ENCODE data around the gene SPCS2.

SPCS2 gene

DNA sequence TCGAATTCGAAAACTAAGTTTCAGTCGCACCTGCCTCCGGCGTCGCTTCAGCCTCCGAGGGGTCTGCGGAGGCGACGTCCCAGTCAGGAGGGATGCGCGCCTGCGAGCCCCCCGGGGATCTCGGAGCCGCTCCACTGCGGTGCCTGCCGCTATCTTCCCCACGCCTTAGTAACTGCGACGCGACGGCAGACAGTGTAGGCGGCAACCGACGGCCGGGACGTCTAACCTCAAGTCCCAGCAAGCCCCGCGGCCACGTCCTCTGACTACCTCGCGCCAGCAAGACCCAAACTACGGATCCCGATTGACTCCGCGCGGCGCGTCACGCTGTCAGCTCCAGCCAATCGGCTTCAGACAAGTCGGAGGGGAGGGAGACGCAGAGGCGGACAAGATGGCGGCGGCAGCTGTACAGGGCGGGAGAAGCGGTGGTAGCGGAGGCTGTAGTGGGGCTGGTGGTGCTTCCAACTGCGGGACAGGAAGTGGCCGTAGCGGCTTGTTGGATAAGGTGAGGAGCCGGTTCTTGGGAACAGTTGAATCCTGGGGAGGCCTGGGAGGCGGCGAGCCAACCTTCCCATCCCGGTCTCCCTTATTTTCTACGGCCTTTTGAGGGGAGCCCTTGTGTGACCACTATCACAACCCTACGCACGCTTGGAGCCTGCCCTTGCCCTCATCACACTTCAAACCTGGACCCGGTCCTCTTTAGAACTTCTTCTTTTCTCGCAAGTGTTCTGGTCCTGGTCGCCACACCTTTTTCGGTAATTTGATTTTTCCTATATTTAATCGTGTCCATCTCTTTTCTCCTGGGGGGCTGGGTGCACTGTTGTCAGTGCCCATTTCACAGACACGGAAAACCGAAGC, at the start of gene SPCS2, which contains the start of gene XRRA1:
Gene SPCS2, plus strand, starts transcription at position 369 of the 855 bp plus-strand sequence. Its CDS starts 20 bp downstream, at position 389.
Gene XRRA1, minus strand, starts transcription at position 194 of the 855 bp plus-strand sequence. CDS start 8,213 bp downstream, outside the sequence.
- peak; percentile 90 for DNase-seq

DNA sequence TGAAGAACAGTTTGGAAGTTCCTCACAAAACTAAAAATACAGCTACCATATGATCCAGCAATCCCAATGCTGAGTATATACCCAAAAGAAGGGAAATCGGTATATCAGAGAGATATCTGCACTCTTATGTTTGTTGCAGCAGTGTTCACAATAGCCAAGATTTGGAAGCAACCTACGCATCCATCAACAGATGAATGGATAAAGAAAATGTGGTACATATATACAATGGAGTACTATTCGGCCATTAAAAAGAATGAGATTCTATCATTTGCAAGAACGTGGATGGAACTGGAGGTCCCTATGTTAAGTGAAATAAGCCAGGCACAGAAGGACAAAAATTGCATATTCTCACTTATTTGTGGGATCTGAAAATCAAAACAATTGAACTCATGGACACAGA, 46.7 kb upstream of the SPCS2 start:
- no peak for DNase-seq

DNA sequence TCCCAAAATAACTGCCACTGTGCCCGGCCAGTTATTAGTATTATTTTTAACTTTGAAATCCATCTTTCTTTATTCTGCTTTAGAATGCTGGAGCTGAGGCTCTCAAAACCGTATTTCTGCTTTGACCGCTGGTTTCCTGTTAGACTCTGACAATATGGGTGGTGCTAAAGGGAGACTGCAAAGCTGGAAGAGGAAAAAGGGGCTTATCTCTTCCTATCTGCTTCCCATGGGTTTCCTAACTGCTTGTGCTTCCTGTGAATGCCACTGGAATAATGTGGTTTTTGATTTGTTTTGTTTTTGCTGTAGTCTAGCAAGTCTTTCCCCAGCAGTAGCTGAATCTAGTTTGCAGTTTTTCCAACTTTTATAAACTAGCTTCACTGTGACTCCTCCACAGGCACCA, 43.7 kb upstream of the SPCS2 start:
- DNase-seq: no peak

DNA sequence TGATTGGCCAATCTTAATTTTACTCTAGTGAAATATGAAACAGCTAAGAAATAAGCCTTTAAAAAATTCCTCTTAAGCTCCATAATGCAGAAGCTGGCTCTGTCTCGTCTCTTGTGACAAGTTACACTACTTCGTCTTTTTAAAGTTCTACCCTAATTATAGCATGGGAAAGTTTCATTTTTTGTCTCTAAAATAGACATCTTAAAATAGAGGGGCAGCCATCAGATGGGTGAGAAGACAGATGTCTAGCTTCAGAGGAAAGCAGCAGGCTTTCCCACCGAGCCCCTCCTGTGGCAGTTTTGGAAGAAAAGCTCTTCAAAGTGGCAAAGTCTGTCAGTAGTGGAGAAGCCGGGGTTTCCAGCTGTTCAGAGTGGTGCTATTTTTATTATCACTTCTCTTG, 39.7 kb upstream of the SPCS2 start:
- DNase-seq: no peak

DNA sequence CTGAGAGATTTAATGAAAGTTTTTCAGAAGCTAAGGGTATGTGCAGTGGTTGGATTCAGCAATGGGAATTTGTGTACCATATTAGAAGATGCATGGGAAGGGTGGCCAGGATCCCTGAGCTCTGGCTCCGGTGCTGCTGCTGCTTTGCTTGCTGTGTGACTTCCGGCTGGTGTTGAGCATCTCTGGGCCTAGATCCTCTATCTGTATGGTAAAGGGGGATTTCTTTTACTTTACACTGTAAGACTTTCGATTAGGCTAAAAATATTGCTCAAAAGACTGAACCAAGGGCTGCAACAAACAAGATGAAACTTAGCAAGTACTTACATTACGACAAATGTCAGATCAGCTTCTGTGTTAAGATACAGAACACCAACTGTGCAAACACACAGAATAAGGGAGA, 39.3 kb upstream of the SPCS2 start:
- no peak for DNase-seq

DNA sequence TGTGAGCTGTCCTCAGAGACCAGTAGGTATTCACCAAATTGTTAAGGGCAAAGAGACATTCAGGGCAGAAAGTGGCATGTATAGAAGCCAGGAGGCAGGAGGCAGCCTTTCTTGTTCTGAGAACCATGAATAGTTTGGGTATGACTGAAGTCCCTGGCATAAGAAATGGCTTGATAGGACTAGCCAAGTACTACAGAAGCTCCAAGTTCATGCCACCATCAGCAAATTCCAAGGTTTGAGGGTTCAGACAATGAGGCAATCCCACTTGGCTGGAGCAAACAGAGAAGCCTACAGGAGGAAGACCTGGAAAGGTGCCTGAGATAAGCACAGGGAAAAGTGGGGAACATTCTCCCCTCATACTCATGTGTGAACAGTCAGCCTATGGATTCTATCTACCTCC, 25.9 kb upstream of the SPCS2 start:
- no peak for DNase-seq

DNA sequence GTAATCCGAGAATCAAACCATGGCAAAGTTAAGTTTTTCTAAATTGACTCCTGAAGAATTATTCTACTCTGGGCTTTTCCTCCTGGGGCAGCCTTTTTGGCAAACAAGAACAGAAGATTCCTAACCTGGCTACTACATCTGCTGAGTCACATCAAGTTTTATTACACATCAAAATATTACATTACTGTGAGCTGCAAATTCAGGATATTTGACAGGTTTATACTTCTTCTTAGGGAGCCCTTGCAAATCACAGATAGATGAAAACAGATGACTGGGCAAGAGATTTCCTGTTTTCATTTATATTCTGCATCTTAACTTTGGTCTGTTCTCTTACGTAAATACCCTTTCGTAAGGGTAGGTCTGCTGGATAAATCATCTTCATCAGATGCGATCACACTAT, 23.8 kb upstream of the SPCS2 start:
- DNase-seq: no peak

DNA sequence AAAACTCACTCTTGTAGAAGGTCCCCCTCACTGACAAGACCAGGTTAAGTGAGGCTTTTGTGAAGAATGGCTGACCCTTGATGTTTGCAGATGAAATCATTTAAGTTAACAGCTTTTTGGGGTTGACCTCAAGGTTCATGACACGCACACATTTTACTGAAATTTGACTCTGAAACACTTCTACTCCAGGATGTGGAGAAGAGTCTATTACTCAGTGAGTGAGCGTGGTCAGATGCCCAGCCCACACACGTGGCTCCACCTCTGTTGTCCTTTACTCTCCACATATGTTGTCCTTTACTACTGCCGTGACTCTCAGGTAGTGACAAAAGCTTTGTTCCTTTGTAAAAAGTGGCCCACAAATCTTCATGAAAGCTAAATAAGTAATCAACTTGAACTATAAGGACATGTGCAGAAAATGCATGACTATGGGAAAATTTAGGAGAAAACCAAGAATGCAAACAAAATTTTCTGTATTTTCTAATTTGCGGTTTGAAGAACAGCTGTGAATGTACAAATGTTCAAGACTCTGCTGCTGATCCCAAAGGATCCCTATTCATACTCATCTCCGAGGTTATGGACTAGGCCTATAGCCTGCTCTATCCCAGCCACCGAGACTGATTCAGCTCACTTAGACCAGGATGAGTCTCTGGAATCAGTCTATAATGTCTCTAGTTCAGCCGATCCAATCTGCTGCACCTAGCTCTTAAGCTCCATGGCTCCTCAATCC, 22.6 kb upstream of the SPCS2 start:
- DNase-seq: no peak

DNA sequence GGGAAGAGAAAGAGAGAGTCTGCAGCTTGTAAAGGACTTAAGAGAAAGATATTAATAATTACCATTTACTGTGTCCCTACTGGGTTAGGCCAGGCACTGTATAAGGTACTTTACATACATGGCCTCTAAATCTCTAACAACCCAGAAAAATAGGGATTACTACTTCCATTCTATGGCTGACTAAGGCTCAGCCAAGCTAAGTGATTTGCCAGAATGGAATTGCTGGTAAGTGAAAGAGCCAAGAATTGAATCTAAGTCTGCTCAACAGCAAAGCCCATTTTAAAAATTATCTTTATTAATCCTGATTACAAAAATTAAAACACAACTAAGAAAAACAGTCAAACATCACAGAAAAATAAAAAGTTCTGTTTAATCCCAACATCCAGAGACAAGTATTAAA, 21.6 kb upstream of the SPCS2 start:
- no peak for DNase-seq

DNA sequence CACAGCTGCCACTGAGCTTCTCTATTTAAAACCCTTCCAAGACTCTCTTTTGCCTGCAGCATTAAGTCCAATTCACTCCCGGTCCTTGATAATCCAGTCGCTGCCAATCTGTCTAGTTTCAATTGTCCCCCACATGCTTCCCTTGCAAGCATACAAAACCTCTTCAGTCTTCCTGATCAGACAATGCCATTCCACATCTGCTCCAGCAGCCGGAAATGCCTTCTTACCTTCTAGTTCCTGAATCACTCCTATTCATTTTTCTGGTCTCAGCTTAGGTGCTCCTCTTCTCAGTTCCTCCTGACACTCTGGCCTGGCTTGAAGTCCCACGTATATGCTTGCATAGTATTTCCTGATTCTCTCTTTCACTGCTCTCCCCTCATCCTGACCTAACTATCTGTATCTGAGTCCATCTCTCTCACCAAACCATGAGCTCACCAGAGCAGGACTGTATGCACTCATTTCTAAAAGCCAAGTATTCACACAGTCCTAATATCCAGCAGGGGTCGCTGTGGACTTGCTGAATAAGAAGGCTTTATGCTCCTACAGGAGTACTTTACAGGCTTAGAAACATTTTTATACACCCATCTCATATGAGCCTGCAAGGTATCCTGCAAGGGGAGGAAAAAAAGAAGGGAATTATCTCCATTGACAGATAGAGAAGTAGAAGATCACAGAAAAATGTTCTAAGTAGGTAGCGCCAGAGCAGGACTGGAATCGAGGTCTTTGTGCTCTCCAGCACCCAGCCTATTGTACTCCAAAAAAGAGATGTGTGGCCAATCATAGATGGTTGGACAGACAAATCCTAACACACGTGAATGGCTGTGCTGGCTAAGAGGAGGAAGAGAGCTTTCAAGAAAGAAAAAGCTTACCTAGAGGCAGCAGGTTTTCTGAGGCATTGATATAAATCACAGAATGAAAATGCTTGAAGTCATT, 19.4 kb upstream of the SPCS2 start:
- DNase-seq: peak; percentile 48

DNA sequence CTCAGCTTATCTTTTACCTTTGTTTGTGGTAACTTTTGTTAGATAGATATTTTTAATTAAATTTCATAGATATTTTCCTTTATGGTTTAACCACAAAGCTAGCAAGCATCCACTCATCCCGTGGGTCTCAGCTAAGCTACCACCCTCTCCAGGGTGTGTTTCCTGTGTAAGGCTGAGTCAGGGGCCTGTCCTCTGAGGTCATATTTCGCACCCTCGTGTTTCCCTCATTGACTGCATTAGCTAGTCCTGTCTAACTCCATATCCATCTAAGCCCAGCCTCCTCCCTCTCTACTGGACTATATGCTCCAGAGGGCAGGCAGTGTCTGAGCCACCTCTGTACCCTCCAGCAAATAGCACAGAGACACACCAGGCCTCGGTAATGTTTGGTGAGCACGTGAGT, 16.9 kb upstream of the SPCS2 start:
- DNase-seq: no peak

DNA sequence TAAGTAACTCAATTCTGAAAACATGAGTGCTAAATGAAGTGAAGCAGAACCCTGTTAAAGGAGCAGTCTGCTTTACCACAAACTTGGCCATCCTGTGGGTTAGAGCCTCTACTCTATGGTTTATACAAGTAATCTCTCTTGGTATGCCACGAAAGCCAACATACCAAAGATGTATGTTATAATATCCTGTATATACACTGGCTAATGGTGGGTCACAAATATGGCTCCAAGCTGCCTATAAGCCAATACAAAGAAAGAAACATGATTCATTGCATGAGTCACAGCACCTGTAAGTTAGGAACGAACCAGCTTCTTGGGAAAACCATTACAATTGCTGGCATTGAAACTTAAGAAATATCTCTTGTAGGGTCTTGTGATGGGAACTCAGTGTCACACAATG, 16.3 kb upstream of the SPCS2 start:
- no peak for DNase-seq

DNA sequence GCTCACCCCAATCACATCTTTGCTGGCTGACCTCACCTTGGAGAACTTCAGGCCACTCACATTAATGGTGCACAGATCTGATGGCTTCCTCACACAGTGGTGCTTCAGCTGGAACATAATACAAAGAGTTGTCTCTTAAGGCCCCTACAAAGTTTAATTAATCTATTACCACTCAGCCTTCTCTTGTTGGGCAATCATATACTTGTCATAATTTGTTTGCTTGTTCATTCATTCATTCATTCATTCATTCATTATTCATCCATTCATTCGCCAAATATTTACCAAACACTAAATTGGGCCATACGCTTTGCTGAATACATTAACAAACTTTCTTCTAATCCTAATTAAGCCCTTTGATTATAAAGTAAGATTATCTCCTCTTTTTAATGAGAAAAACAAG, 15.3 kb upstream of the SPCS2 start:
- no peak for DNase-seq

DNA sequence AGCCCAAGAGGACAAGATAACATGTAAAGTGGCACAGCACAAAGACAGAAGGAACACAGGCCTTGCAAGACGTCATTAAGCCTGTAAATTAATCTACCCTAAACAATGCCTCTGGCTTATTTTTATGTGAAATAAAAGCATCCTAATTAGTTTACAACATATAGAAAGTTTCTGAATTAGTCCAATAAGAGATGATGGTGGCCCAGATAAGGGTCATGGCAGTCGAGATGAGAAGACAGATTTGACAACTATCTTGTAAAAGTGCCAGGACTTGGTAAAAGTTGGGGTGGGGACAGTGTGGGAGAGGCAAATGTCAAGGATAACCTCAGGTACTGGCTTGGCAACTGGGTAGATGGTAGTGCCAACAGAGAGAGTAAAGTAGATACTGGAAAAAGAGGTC, 13.8 kb upstream of the SPCS2 start:
- no peak for DNase-seq

DNA sequence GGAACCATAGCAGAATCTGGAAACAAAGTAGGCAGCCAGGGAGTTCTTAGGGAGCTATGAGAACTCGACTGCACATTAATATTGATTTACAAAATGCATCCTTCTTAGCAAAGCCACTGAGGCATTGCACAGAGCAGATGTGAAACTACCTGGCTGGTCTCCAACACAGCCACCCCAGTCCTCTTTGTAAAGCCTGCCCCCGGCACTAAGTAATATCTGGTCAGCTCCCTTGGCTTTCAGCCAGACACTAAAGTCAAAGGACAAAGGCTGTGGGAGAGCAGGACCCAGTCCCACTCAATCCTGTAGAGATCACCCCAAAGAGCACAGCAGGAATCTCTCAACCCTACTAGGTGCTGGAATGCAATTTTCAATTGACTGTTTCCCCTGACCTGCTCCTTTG, 13.0 kb upstream of the SPCS2 start:
- DNase-seq: no peak

DNA sequence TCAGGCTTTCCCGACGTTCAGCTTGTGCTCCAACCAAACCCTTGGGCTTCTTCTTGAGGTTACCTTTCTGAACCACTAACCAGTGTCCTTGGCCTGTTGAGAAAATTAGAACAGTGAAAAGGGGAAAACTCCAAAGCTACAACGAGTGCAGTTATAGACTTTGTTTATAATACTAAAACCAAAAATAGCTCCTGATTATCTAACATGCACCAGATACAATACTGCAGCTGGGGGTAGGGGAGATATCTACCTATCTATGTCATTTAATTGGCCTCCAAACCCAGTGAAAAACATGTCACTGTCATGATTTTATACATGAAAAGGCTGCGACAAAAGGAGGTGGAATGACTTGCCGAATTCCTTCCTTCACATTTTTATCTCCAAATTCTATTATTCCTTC, 12.1 kb upstream of the SPCS2 start:
- DNase-seq: no peak

DNA sequence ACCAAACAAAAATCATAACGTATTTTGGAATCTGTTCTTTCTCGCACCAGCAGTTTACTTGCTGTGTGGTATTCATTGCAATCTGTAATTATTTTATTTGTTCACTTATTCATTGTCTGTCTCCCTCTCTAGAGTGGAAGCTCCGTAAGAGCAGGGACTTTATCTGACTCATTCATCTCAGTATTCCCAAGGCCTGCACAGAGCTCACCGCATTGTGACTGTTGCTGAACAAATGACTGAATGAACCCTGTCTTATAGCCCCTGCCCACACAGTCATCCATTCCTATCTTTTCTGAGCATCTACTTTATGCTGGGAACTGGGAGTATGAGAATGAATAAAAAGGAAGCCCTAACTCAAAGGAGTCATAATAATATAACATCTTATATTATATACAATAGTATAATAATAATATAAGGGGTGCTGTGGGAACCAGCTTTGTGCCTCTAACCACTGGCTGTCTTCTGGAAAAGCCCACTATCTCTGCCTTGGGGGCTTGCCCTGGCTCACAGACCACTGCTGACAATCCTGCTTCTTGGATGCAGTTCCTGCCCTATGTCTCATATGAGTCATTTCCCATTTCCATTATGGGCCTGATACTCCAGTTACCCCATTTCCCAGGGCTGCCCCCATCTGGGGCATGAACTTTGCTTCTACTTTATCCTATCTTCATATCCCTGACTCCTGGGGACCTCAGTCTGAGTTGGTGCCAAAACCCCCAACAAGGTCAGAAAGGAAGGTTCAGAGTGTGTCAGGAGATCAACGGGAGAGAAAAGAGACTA, 11.2 kb upstream of the SPCS2 start:
- DNase-seq: no peak

DNA sequence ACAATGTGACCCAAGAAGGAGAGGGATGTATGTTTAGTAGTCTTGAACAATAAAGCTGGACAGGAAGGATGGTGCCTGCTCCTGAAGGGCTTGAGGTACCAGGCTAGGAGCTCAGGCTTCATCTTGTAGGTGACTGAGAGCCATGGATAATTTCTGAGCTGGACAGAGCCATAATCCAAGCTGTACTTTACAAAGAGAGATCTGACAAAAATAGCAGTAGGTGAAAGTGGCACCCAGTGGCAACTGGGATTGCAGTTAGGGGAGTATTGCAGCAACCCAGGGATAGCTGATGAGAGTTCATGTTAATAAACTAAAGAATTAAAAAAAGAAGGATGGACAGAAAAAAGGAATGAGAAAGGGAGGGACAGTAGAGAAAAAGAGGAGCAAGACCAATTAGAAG, 7.6 kb upstream of the SPCS2 start:
- no peak for DNase-seq

DNA sequence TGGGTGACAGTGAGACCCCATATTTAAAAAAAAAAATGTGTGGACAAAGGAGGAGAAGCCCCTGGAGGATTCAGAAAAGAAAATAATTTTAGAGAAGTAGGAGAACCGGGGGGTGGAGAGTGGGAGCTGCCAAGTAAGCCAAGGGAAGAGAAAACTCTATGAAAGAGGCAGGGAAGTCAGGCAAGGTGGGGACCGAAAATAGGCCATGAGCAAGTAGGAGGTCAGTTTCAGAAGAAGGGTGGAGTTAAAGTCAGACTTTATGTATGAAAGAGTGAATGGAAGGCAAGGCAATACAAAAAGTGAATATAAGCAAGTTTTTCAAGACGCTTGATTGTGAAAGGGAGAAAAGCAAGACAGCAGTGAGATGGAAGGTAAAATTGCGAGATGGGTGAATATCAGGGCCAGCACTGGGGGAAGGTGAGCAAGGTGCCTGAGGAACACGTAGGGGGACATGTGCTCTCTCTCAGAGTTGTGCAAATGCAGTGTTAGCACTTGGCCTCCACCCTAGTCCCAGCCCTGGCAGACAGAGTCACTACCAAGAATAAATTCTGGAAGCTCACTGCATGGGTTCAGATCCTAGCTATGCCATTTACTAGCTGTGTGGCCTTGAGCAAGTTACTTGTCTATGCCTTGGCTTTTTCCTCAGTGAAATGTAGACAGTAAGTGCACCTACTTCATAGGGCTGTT, 6.8 kb upstream of the SPCS2 start:
- DNase-seq: no peak

DNA sequence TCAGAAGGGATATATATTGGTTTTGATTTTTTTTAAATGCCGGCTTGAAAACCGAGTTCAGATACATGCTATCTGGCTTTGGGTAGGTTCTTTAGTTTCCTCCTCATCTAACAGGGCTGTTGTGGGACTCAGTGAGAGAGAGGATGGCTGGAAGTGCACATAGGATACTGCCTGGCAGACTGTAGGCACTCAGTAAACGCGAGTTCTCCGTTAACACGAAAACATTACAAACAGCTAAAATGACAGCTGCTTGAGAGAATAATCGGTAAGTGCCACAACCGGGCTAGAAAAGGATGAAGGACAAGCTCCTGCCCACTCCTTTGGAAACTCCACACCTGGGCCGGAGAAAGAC, 544 bp upstream of the SPCS2 start:
- no peak for DNase-seq

DNA sequence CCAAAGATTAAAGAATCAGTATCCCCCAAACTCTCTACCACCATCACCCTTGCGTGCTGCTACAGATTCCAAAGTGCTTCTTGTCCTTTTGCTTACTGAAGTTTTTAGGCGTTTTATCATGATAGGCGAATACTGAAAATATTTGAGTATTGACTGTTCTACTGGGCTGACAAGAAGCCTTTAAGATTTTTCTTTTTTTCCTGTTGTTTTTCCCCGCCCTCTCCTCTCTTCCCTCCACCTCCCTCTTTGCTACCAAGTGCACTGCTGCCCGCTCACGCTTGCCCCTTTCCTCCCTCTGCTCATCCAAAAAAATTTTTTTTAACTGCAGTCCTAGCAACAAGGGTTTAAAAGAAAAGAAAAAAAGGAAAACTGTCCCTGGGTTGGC, 679 bp downstream of the SPCS2 start:
- no peak for DNase-seq

Measured in NCI-H1048 (cell line).